Gastroesophageal sphincter (tissue), 4 donors: Measurements from ENCODE around the gene MAPK7. TPM values are rescaled to one million over a fixed set of nuclear protein-coding genes. Genes with fewer than 3 reads are reported as not detected.

Experiments used
- ATAC-seq: fragments of 150-250 bp; one replicate; pipeline ENCODE4 v1.9.1; 2016; ENCODE audit warnings: mild to moderate bottlenecking, moderate library complexity
- H3K27ac ChIP-seq, 4 donors: fragments of 200-600 bp; sonication (generic) in 3 of 4; 1 replicate in 3 of 4; 2 replicates in 1 of 4; pipeline ENCODE4 v1.5.1; 2016 to 2019
- H3K27me3 ChIP-seq: fragments of 200-600 bp; sonication (generic); one replicate; pipeline ENCODE4 v1.5.1; 2019
- H3K36me3 ChIP-seq, 2 donors: fragments of 200-600 bp; sonication (generic); one replicate each; pipeline ENCODE4 v1.5.1; 2019; ENCODE audit warnings: control low read depth in 1 of 2
- H3K4me1 ChIP-seq, 3 donors: fragments of 200-600 bp; sonication (generic); 1 replicate in 2 of 3; 2 replicates in 1 of 3; pipeline ENCODE4 v1.5.1; 2016 to 2019; ENCODE audit warnings: control low read depth in 2 of 3
- H3K4me3 ChIP-seq, 2 donors: fragments of 200-600 bp; sonication (generic); one replicate each; pipeline ENCODE4 v1.5.1; 2019; ENCODE audit warnings: mild to moderate bottlenecking in 1 of 2, moderate library complexity in 1 of 2
- H3K9me3 ChIP-seq, 3 donors: fragments of 200-600 bp; sonication (generic); one replicate each; pipeline ENCODE4 v1.5.1; 2017 to 2019; ENCODE audit warnings: control low read depth in 2 of 3
- CTCF ChIP-seq, 4 experiments: fragments of 200-600 bp in 2 of 4; fragments of 450-650 bp in 2 of 4; sonication (generic) in 1 of 4; IDR thresholded peaks; one replicate each; pipeline ENCODE4 v1.5.1; 2017 to 2019; ENCODE audit warnings: antibody characterized with exemption in 4 of 4, mild to moderate bottlenecking in 2 of 4, moderate library complexity in 2 of 4
- EP300 ChIP-seq: sonication (generic); formaldehyde crosslinking; IDR thresholded peaks from one replicate; pipeline ENCODE4 v1.6.1; 2017; ENCODE audit warnings: antibody characterized with exemption, mild to moderate bottlenecking
- POLR2A ChIP-seq, 2 donors: fragments of 450-650 bp; IDR thresholded peaks; one replicate each; pipeline ENCODE4 v1.6.1; 2017; ENCODE audit warnings: antibody characterized with exemption in 2 of 2, mild to moderate bottlenecking in 2 of 2, moderate library complexity in 1 of 2
- POLR2AphosphoS5 ChIP-seq: sonication (generic); formaldehyde crosslinking; IDR thresholded peaks from one replicate; pipeline ENCODE4 v1.6.1; 2017; ENCODE audit warnings: antibody characterized with exemption
- WGBS, 2 donors: methylation state at CpG; one replicate each; pipeline ENCODE4 v1.1.5; 2018; ENCODE audit warnings: low coverage in 1 of 2; 5-methylcytosine and 5-hydroxymethylcytosine counted together
- small RNA-seq, 4 donors: library from RNA; depleted of rRNA; stranded (forward); fragments of <200 nt; gene quantifications; one replicate each; pipeline ENCODE3, GENCODE V24; 2016
- total RNA-seq, 4 donors: library from RNA; depleted of rRNA; stranded (reverse); fragments of >200 nt; gene quantifications; one replicate each; pipeline ENCODE4 v1.1.0, GENCODE V29; 2016

MAPK7 gene
- total RNA-seq, 4 donors from 2014 or later: 11.7 to 43.0 (median 28.0) TPM

GRCh38 chr17:19421926-19422325, 43.6 kb downstream of the MAPK7 start:
- no peak for ATAC-seq

GRCh38 chr17:19424934-19425868, 46.9 kb downstream of the MAPK7 start:
- Histone ChIP-seq H3K9me3 (no peaks in the 10 kb centered on the region), H3K27me3 (no peaks in the 10 kb centered on the region), H3K36me3 (no peaks in the 10 kb centered on the region), H3K27ac (peak overlapping the region in 3 of 4 donors; percentile 45 to 59 (median 53)), H3K4me1 (peaks cover 0 to 30% (median 11%) of the 10 kb centered on the region in 3 donors), H3K4me3 (no peak overlapping the region)
- TF ChIP-seq EP300: no peak
- TF ChIP-seq POLR2A (IDR thresholded peaks at IDR 0.05): no peak
- 30 to 38% methylated on average over 7 to 8 of the region's 8 CpGs for whole genome bisulfite sequencing, 2 donors
- ATAC-seq: peak; percentile 83

More at GRCh38 chr17:19421926-19422325, 43.6 kb downstream of the MAPK7 start:
- WGBS, 2 donors: 88 to 90% methylated on average over 6 of the region's 6 CpGs
- TF ChIP-seq CTCF (IDR thresholded peaks at IDR 0.05) (no peak), POLR2A (IDR thresholded peaks at IDR 0.05) (no peak), POLR2AphosphoS5 (no peak), EP300 (no peak)
- H3K36me3 ChIP-seq: no peaks in the 10 kb centered on the region
- no peak overlapping the region for H3K4me3 ChIP-seq
- no peaks in the 10 kb centered on the region for H3K9me3 ChIP-seq
- H3K27ac ChIP-seq: no peak overlapping the region
- peaks cover 0 to 27% (median 18%) of the 10 kb centered on the region in 3 donors for H3K4me1 ChIP-seq
- H3K27me3 ChIP-seq: no peaks in the 10 kb centered on the region

- no peaks in the 10 kb centered on the region for H3K9me3 ChIP-seq
- H3K36me3 ChIP-seq: no peaks in the 10 kb centered on the region
- WGBS, 2 donors: 96 to 100% methylated on average over 2 to 5 of the region's 5 CpGs
- H3K27ac ChIP-seq: peak overlapping the region in 1 of 4 donors; percentile 53
- peaks cover 0 to 30% (median 11%) of the 10 kb centered on the region in 3 donors for H3K4me1 ChIP-seq
- no peak overlapping the region for H3K4me3 ChIP-seq
- ATAC-seq: no peak
- TF ChIP-seq EP300 (no peak), POLR2AphosphoS5 (no peak), POLR2A (IDR thresholded peaks at IDR 0.05) (no peak)
- no peaks in the 10 kb centered on the region for H3K27me3 ChIP-seq
These were observed 48.3 kb downstream of the MAPK7 start for GRCh38 chr17:19426631-19427030.

GRCh38 chr17:19431691-19432090, 53.4 kb downstream of the MAPK7 start:
- no peaks in the 10 kb centered on the region for H3K36me3 ChIP-seq
- ATAC-seq: no peak
- TF ChIP-seq CTCF (IDR thresholded peaks at IDR 0.05): no peak
- no peak for TF ChIP-seq POLR2AphosphoS5
- no peak for TF ChIP-seq EP300
- no peak for TF ChIP-seq POLR2A (IDR thresholded peaks at IDR 0.05)
- peaks cover 0 to 8% (median 0%) of the 10 kb centered on the region in 3 donors for H3K4me1 ChIP-seq
- H3K9me3 ChIP-seq: no peaks in the 10 kb centered on the region
- H3K27me3 ChIP-seq: no peaks in the 10 kb centered on the region
- 75 to 77% methylated on average over 3 of the region's 3 CpGs for WGBS, 2 donors
- H3K4me3 ChIP-seq: no peak overlapping the region
- no peak overlapping the region for H3K27ac ChIP-seq

Small RNAs within 50 kb of the gene (small RNA-seq; reads per million reads assigned to genes)
- gene MIR1180: 6.8 to 15.1 (median 11.5) reads per million in 4 donors
- gene RF00537: 0 reads per million in 4 donors

Other genes with a start within 250 kb of the MAPK7 start
- 100 to 1,000 TPM in 1 of 4 donors, 10 to 100 TPM in 3; 30.7 to 156 (median 45.1) TPM for gene EPN2, start 141.1 kb upstream of the MAPK7 start, total RNA-seq
- gene B9D1, start 15.8 kb upstream of the MAPK7 start, total RNA-seq: 10 to 100 TPM; 10.5 to 30.2 (median 16.2) TPM
- gene MFAP4, start 8.7 kb downstream of the MAPK7 start, total RNA-seq: 100 to 1,000 TPM in 3 of 4 donors, 10 to 100 TPM in 1; 89.3 to 282 (median 165) TPM
- gene RNF112, start 32.7 kb downstream of the MAPK7 start, total RNA-seq: 1 to 10 TPM; 1.4 to 7.6 (median 2.6) TPM
- 1 to 10 TPM in 2 of 4 donors, under 1 TPM in 1, not detected in 1; 0.72 to 2.2 (median 1.4) TPM for gene SLC47A1, start 155.4 kb downstream of the MAPK7 start, total RNA-seq